Ectodermal cell (in vitro differentiated cells): ENCODE results near the gene TPM3.

Source experiments
- H3K27ac ChIP-seq: 2 replicates; pipeline ENCODE4 v1.7.0; 2013; ENCODE audit warnings: mild to moderate bottlenecking, low read depth, low read length; ENCODE audit not compliant: insufficient read depth, poor library complexity, severe bottlenecking
- H3K27me3 ChIP-seq: 2 replicates; pipeline ENCODE4 v1.7.0; 2013; ENCODE audit warnings: mild to moderate bottlenecking, low read length; ENCODE audit not compliant: insufficient read depth, control insufficient read depth, poor library complexity, severe bottlenecking
- H3K36me3 ChIP-seq: one replicate; pipeline ENCODE4 v1.7.0; 2013; ENCODE audit warnings: low read length; ENCODE audit not compliant: control insufficient read depth, insufficient read depth
- H3K4me1 ChIP-seq: one replicate; pipeline ENCODE4 v1.7.0; 2013; ENCODE audit warnings: low read length; ENCODE audit not compliant: control insufficient read depth, insufficient read depth
- H3K4me3 ChIP-seq: 2 replicates; pipeline ENCODE4 v1.7.0; 2013; ENCODE audit warnings: low read depth, low read length, control low read depth; ENCODE audit not compliant: insufficient read depth
- H3K9me3 ChIP-seq: 2 replicates; pipeline ENCODE4 v1.7.0; 2013; ENCODE audit warnings: mild to moderate bottlenecking, low read length, moderate library complexity; ENCODE audit not compliant: control insufficient read depth
- WGBS, 2 experiments: methylation state at CpG; one replicate each; pipeline ENCODE4 v1.1.7; 2013; ENCODE audit warnings: missing lambda C conversion rate in 2 of 2; 5-methylcytosine and 5-hydroxymethylcytosine counted together

Gene TPM3

GRCh38 chr1:154115180-154115579 lies 76.7 kb downstream of the TPM3 start:
- no peaks in the 10 kb centered on the region for H3K27me3 ChIP-seq
- H3K27ac ChIP-seq = no peak overlapping the region
- no peaks in the 10 kb centered on the region for H3K9me3 ChIP-seq
- no peaks in the 10 kb centered on the region for H3K36me3 ChIP-seq
- no peak overlapping the region for H3K4me3 ChIP-seq
- H3K4me1 ChIP-seq = no peaks in the 10 kb centered on the region
- 59 to 62% methylated on average over 1 of the region's 1 CpG for WGBS, 2 experiments
